H1 (cell line): ENCODE measurements around the gene ABHD14A. TPM values are rescaled to one million over a fixed set of nuclear protein-coding genes. Genes with fewer than 3 reads are reported as not detected.

Source experiments
- CTCF ChIA-PET: fragments of 300-600 bp; sonication (Branson Sonifier 250); formaldehyde crosslinking; loops from one replicate; lab custom pipeline; 2021; ENCODE audit not compliant: partially characterized antibody; lab: Charles Lee
- POLR2A ChIA-PET: fragments of 300-600 bp; sonication (Branson Sonifier 250); formaldehyde crosslinking; loops from one replicate; lab custom pipeline; 2021; ENCODE audit warnings: inconsistent platforms; ENCODE audit not compliant: partially characterized antibody; lab: Charles Lee
- DNase-seq, 2 experiments: peaks; one replicate each; pipeline versions ENCODE4 v3.0.0 to v3.0.0-alpha.2; 2010 to 2022; ENCODE audit warnings: low spot score in 2 of 2, low read depth in 1 of 2, mixed read lengths in 1 of 2
- FAIRE-seq: peaks from 2 replicates; lab custom pipeline; 2011; peaks lifted over from hg19 to GRCh38; lab: Jason Lieb, UNC
- H2AFZ ChIP-seq: 2 replicates; pipeline ENCODE4 v1.8.1; 2012; ENCODE audit warnings: low read length, inconsistent platforms
- H2AK5ac ChIP-seq: 2 replicates; pipeline ENCODE4 v1.6.1; 2013; ENCODE audit warnings: low read depth, low read length
- H2BK120ac ChIP-seq: replicated peaks from 2 replicates; pipeline ENCODE3; 2013; ENCODE audit warnings: low read depth, low read length, inconsistent platforms
- H2BK12ac ChIP-seq: 2 replicates; pipeline ENCODE4 v1.6.1; 2013; ENCODE audit warnings: low read depth, low read length
- H2BK15ac ChIP-seq: 2 replicates; pipeline ENCODE4 v1.6.1; 2013; ENCODE audit warnings: low read length
- H2BK20ac ChIP-seq: 2 replicates; pipeline ENCODE4 v1.6.1; 2013; ENCODE audit warnings: low read length
- H2BK5ac ChIP-seq: 2 replicates; pipeline ENCODE4 v1.6.1; 2013; ENCODE audit warnings: low read depth, low read length
- H3K14ac ChIP-seq: 2 replicates; pipeline ENCODE4 v1.6.1; 2013; ENCODE audit warnings: inconsistent platforms; ENCODE audit not compliant: insufficient read length
- H3K18ac ChIP-seq: 2 replicates; pipeline ENCODE4 v1.6.1; 2013; ENCODE audit warnings: low read length; ENCODE audit errors: extremely low read depth
- H3K23ac ChIP-seq: 2 replicates; pipeline ENCODE4 v1.6.1; 2013; ENCODE audit warnings: inconsistent platforms; ENCODE audit not compliant: insufficient read length
- H3K23me2 ChIP-seq: 2 replicates; pipeline ENCODE4 v1.6.1; 2013; ENCODE audit warnings: low read depth, low read length
- H3K27ac ChIP-seq: 2 replicates; pipeline ENCODE4 v1.6.1; 2011; ENCODE audit warnings: low read depth, low read length, inconsistent platforms
- H3K27me3 ChIP-seq, 4 experiments: replicated peaks in 1 of 4; 1 replicate in 1 of 4; 2 replicates in 3 of 4; pipeline versions ENCODE4 v1.6.1 to v1.8.1; 2011 to 2013; ENCODE audit warnings: low read length in 3 of 4, mild to moderate bottlenecking in 3 of 4, inconsistent platforms in 2 of 4, mixed read lengths in 2 of 4, moderate library complexity in 1 of 4; ENCODE audit not compliant: control insufficient read depth in 3 of 4, insufficient read depth in 3 of 4; ENCODE audit errors: extremely low read depth in 1 of 4
- H3K36me3 ChIP-seq, 4 experiments: 2 replicates each; pipeline versions ENCODE4 v1.6.1 to v1.8.1; 2011 to 2013; ENCODE audit warnings: mild to moderate bottlenecking in 4 of 4, low read length in 3 of 4, moderate library complexity in 2 of 4, control low read depth in 1 of 4, inconsistent platforms in 1 of 4; ENCODE audit not compliant: insufficient read depth in 4 of 4, control insufficient read depth in 2 of 4
- H3K4ac ChIP-seq: replicated peaks from 2 replicates; pipeline ENCODE3; 2013; ENCODE audit warnings: low read length, low read depth, mixed read lengths, inconsistent platforms; ENCODE audit not compliant: insufficient read length
- H3K4me1 ChIP-seq, 4 experiments: replicated peaks in 1 of 4; 1 replicate in 1 of 4; 2 replicates in 3 of 4; pipeline versions ENCODE4 v1.6.1 to v1.8.1; 2011 to 2013; ENCODE audit warnings: low read length in 3 of 4, inconsistent platforms in 2 of 4, mixed read lengths in 1 of 4; ENCODE audit not compliant: insufficient read depth in 4 of 4, control insufficient read depth in 3 of 4
- H3K4me2 ChIP-seq, 2 experiments: 2 replicates each; pipeline versions ENCODE4 v1.6.1 to v1.8.1; 2011 to 2013; ENCODE audit warnings: low read depth in 2 of 2, low read length in 2 of 2, control low read depth in 1 of 2, inconsistent platforms in 1 of 2, mild to moderate bottlenecking in 1 of 2; ENCODE audit not compliant: insufficient read depth in 1 of 2
- H3K4me3 ChIP-seq, 4 experiments: fragments of 200-600, 300-600 bp in 1 of 4; sonication (generic), shearing (Covaris generic), sonication (Bioruptor Twin) in 1 of 4; 2 replicates each; pipeline versions ENCODE4 v1.5.1 to v1.8.1; 2011 to 2016; ENCODE audit warnings: low read length in 4 of 4, low read depth in 3 of 4, control low read depth in 2 of 4, inconsistent platforms in 2 of 4, mild to moderate bottlenecking in 2 of 4, mixed read lengths in 1 of 4, moderate library complexity in 1 of 4; ENCODE audit not compliant: insufficient read depth in 2 of 4; ENCODE audit errors: extremely low read depth in 1 of 4
- H3K56ac ChIP-seq: replicated peaks from 2 replicates; pipeline ENCODE3; 2013; ENCODE audit warnings: low read depth, mild to moderate bottlenecking, mixed read lengths, low read length, inconsistent platforms; ENCODE audit not compliant: insufficient read length
- H3K79me1 ChIP-seq: 2 replicates; pipeline ENCODE4 v1.6.1; 2013; ENCODE audit warnings: low read depth, low read length, control low read depth
- H3K79me2 ChIP-seq, 2 experiments: 2 replicates each; pipeline versions ENCODE4 v1.6.1 to v1.8.1; 2012 to 2013; ENCODE audit warnings: low read length in 2 of 2, mild to moderate bottlenecking in 2 of 2, inconsistent platforms in 1 of 2; ENCODE audit not compliant: insufficient read depth in 2 of 2, control insufficient read depth in 1 of 2
- H3K9ac ChIP-seq, 4 experiments: replicated peaks in 1 of 4; 1 replicate in 1 of 4; 2 replicates in 3 of 4; pipeline versions ENCODE4 v1.6.1 to v1.8.1; 2011 to 2013; ENCODE audit warnings: low read depth in 3 of 4, low read length in 3 of 4, control low read depth in 2 of 4, mild to moderate bottlenecking in 2 of 4, moderate library complexity in 2 of 4, inconsistent platforms in 1 of 4; ENCODE audit errors: extremely low read depth in 1 of 4
- H3K9me3 ChIP-seq, 2 experiments: 2 replicates each; pipeline versions ENCODE4 v1.6.1 to v1.8.1; 2012 to 2013; ENCODE audit warnings: mild to moderate bottlenecking in 2 of 2, moderate library complexity in 2 of 2, control low read depth in 1 of 2, inconsistent platforms in 1 of 2, low read depth in 1 of 2, low read length in 1 of 2, mixed read lengths in 1 of 2; ENCODE audit not compliant: insufficient read depth in 2 of 2
- H4K20me1 ChIP-seq, 2 experiments: replicated peaks in 1 of 2; 2 replicates each; pipeline versions ENCODE3 to v1.8.1; 2011 to 2013; ENCODE audit warnings: inconsistent platforms in 2 of 2, low read length in 2 of 2, mild to moderate bottlenecking in 1 of 2; ENCODE audit not compliant: insufficient read depth in 2 of 2, control insufficient read depth in 1 of 2
- H4K5ac ChIP-seq: 2 replicates; pipeline ENCODE4 v1.6.1; 2013; ENCODE audit warnings: low read length, low read depth, mixed read lengths, inconsistent platforms; ENCODE audit not compliant: insufficient read length
- H4K8ac ChIP-seq: 2 replicates; pipeline ENCODE4 v1.8.0; 2013; ENCODE audit warnings: mild to moderate bottlenecking, moderate library complexity, low read length, inconsistent platforms; ENCODE audit not compliant: insufficient read depth; ENCODE audit errors: extremely low read depth
- H4K91ac ChIP-seq: replicated peaks from 2 replicates; pipeline ENCODE3; 2013; ENCODE audit warnings: low read length, mixed read lengths, inconsistent platforms; ENCODE audit not compliant: insufficient read length
- ASH2L ChIP-seq: fragments of 200-600, 300-600 bp; sonication (generic); IDR thresholded peaks from one replicate; pipeline ENCODE4 v1.7.1; 2017; ENCODE audit warnings: low read length
- CBX5 ChIP-seq: fragments of 300-800, 300-1000 bp; sonication (generic); IDR thresholded peaks from 2 replicates; pipeline ENCODE4 v1.7.1; 2016; ENCODE audit warnings: antibody characterized with exemption, low read length, low read depth
- FOSL1 ChIP-seq: IDR thresholded peaks from 2 replicates; pipeline ENCODE4 v1.6.1; 2011; ENCODE audit warnings: mild to moderate bottlenecking, low read depth, low read length, moderate library complexity; ENCODE audit not compliant: insufficient read depth
- HDAC2 ChIP-seq, 2 experiments: fragments of 300-600 bp in 1 of 2; sonication (generic) in 1 of 2; IDR thresholded peaks; 2 replicates each; pipeline ENCODE4 v1.6.1; 2011 to 2012; ENCODE audit warnings: low read depth in 2 of 2, low read length in 2 of 2, mild to moderate bottlenecking in 2 of 2, moderate library complexity in 2 of 2, borderline replicate concordance in 1 of 2, inconsistent platforms in 1 of 2
- JUND ChIP-seq: IDR thresholded peaks from 2 replicates; pipeline ENCODE4 v1.6.1; 2011; ENCODE audit warnings: mild to moderate bottlenecking, improper control_type of control experiment, low read length
- KDM1A ChIP-seq: fragments of 200-600, 300-600 bp; sonication (generic); IDR thresholded peaks from 2 replicates; pipeline ENCODE4 v1.7.1; 2016; ENCODE audit warnings: mild to moderate bottlenecking, low read length, borderline replicate concordance
- KDM4A ChIP-seq: IDR thresholded peaks from one replicate; pipeline ENCODE4 v1.7.1; 2012; ENCODE audit warnings: low read depth, mild to moderate bottlenecking, moderate library complexity, low read length, inconsistent platforms; ENCODE audit not compliant: severe bottlenecking
- PHF8 ChIP-seq: fragments of 200-600 bp; sonication (generic); conservative IDR thresholded peaks from 2 replicates; pipeline ENCODE4 v1.7.1; 2012; ENCODE audit warnings: low read depth, mild to moderate bottlenecking, inconsistent platforms, low read length, moderate library complexity
- RXRA ChIP-seq: IDR thresholded peaks from 2 replicates; pipeline ENCODE4 v1.6.1; 2011; ENCODE audit warnings: low read depth, mild to moderate bottlenecking, low read length, moderate library complexity; ENCODE audit not compliant: insufficient read depth
- SIX5 ChIP-seq: IDR thresholded peaks from 2 replicates; pipeline ENCODE4 v1.6.1; 2011; ENCODE audit warnings: mild to moderate bottlenecking, low read depth, low read length
- SP4 ChIP-seq: IDR thresholded peaks from 2 replicates; pipeline ENCODE4 v1.6.1; 2012; ENCODE audit warnings: low read length, inconsistent platforms
- TCF12 ChIP-seq: IDR thresholded peaks from 2 replicates; pipeline ENCODE4 v1.6.1; 2011; ENCODE audit warnings: low read depth, mild to moderate bottlenecking, low read length
- WGBS, 2 experiments: shearing (Covaris generic) in 1 of 2; methylation state at CpG; one replicate each; pipeline versions ENCODE4 v1.1.6 to v1.1.7; 2013 to 2015; ENCODE audit warnings: low lambda C conversion rate in 2 of 2, mixed read lengths in 2 of 2, inconsistent platforms in 1 of 2, low coverage in 1 of 2, missing lambda C conversion rate in 1 of 2; ENCODE audit not compliant: insufficient replicate concordance in 2 of 2, insufficient coverage in 1 of 2, insufficient read length in 1 of 2; ENCODE audit errors: extremely low coverage in 1 of 2, missing lambda C conversion rate in 1 of 2; 5-methylcytosine and 5-hydroxymethylcytosine counted together
- polyA plus RNA-seq, 7 experiments: library from polyadenylated mRNA; depleted of rRNA in 3 of 7; stranded (reverse) in 5 of 7; unstranded in 2 of 7; fragments of >200 nt in 5 of 7; fragments of 200-250 nt in 2 of 7; gene quantifications; 1 replicate in 5 of 7; 2 replicates in 1 of 7; 4 replicates in 1 of 7; pipeline versions ENCODE4 v1.2.1 to v1.2.3, GENCODE V29; 2011 to 2013; ENCODE audit warnings: missing spikeins in 2 of 7, mixed read lengths in 2 of 7
- total RNA-seq: library from RNA; stranded (reverse); fragmentation: NEBNext Ultra II Directional; extraction: Animal tissue kit (Norgen Biotek cat#: 25700); gene quantifications from 2 replicates; pipeline ENCODE4 v1.2.1, GENCODE V29; 2021

The ABHD14A gene
- total and polyA plus RNA-seq, 2 of the 8 experiments (the other 6 are each of a cell fraction or from before 2014, with no cell fraction given): 4.6 to 9.8 TPM

- H3K27me3 ChIP-seq: no peaks in the 10 kb centered on the region
- TF ChIP-seq SP4 (no peak), KDM1A (no peak), CBX5 (no peak), KDM4A (no peak), HDAC2 (IDR thresholded peaks at IDR 0.05; ENCODE audit: borderline replicate concordance in 1 of 2, low read depth in 2 of 2, low read length in 2 of 2) (no peak), SIX5 (no peak), JUND (no peak), RXRA (no peak), PHF8 (no peak), ASH2L (no peak), TCF12 (no peak), FOSL1 (no peak)
Observed at GRCh38 chr3:51932471-51933370, 42.1 kb upstream of the ABHD14A start.

More at GRCh38 chr3:51932471-51933370, 42.1 kb upstream of the ABHD14A start:
- no peak overlapping the region for H4K91ac ChIP-seq
- DNase-seq: peak in 1 of 2 experiments; percentile 37
- no peak overlapping the region for H2BK120ac ChIP-seq
- 92% methylated on average over 15 of the region's 15 CpGs; no CpG with 5 or more reads in 1 of the 2 experiments for WGBS, 2 experiments
- H3K27ac ChIP-seq: no peak overlapping the region
- no peak overlapping the region for H3K23ac ChIP-seq
- no peaks in the 10 kb centered on the region for H3K23me2 ChIP-seq
- no peak overlapping the region for H2AFZ ChIP-seq
- H2BK12ac ChIP-seq: no peak overlapping the region
- H3K4ac ChIP-seq: no peak overlapping the region
- no peaks in the 10 kb centered on the region for H3K79me2 ChIP-seq
- H4K8ac ChIP-seq: no peak overlapping the region
- H3K4me1 ChIP-seq: no peaks in the 10 kb centered on the region
- no peaks in the 10 kb centered on the region for H3K79me1 ChIP-seq
- no peak overlapping the region for H3K4me3 ChIP-seq
- H2BK5ac ChIP-seq: no peak overlapping the region
- peaks cover 0 to 22% of the 10 kb centered on the region in 2 experiments for H4K20me1 ChIP-seq
- CTCF ChIA-PET: interaction anchor here (1.0 to 1.7 kb wide), 10 partner anchors 8 to 230 kb away, joined by 3 to 8 read pairs (median 3); partner anchors contain the start of gene RRP9
- H2BK15ac ChIP-seq: no peak overlapping the region
- no peak overlapping the region for H3K18ac ChIP-seq
- no peak for FAIRE-seq
- H2BK20ac ChIP-seq: no peak overlapping the region
- no peak overlapping the region for H3K56ac ChIP-seq
- no peaks in the 10 kb centered on the region for H3K9me3 ChIP-seq
- H3K14ac ChIP-seq: no peak overlapping the region
- no peak overlapping the region for H3K4me2 ChIP-seq
- H4K5ac ChIP-seq: no peak overlapping the region
- peaks cover 22 to 43% (median 40%) of the 10 kb centered on the region in 4 experiments for H3K36me3 ChIP-seq
- H2AK5ac ChIP-seq: no peak overlapping the region
- H3K9ac ChIP-seq: no peak overlapping the region
- POLR2A ChIA-PET: interaction anchor here (0.6 to 1.6 kb wide), 8 partner anchors 9 to 1343 kb away, joined by 3 to 9 read pairs (median 3); partner anchors contain the start of genes PARP3 and RRP9
